GM19452 (cell line): ENCODE results near the gene RABGAP1.

Experiments
- ATAC-seq: cut with Tn5 transposase; IDR thresholded peaks from one replicate; pipeline ENCODE4 v1.9.1; 2021; ENCODE audit not compliant: unreplicated experiment

Gene RABGAP1

GRCh38 chr9:122944960-122945888, 4.4 kb downstream of the RABGAP1 start:
- no peak for ATAC-seq

GRCh38 chr9:122946461-122947005, 5.7 kb downstream of the RABGAP1 start:
- ATAC-seq = no peak

- ATAC-seq = no peak
These were observed 7.5 kb downstream of the RABGAP1 start for GRCh38 chr9:122948313-122948712.

GRCh38 chr9:122949696-122950095, 8.9 kb downstream of the RABGAP1 start:
- no peak for ATAC-seq

GRCh38 chr9:122950263-122950662, 9.4 kb downstream of the RABGAP1 start:
- no peak for ATAC-seq

GRCh38 chr9:122951056-122951455, 10.2 kb downstream of the RABGAP1 start:
- ATAC-seq = no peak

GRCh38 chr9:122954253-122954691, 13.5 kb downstream of the RABGAP1 start:
- no peak for ATAC-seq

- no peak for ATAC-seq
These were observed 15.1 kb downstream of the RABGAP1 start for GRCh38 chr9:122955961-122956360.

- ATAC-seq = no peak
These were observed 20.3 kb downstream of the RABGAP1 start for GRCh38 chr9:122961139-122961538.

- ATAC-seq = no peak
These were observed 34.4 kb downstream of the RABGAP1 start for GRCh38 chr9:122975196-122975595.

- ATAC-seq = no peak
These were observed 37.8 kb downstream of the RABGAP1 start for GRCh38 chr9:122978601-122979000.

GRCh38 chr9:122986010-122986409, 45.2 kb downstream of the RABGAP1 start:
- no peak for ATAC-seq

- ATAC-seq = no peak
These were observed 47.3 kb downstream of the RABGAP1 start for GRCh38 chr9:122988141-122988540.

- ATAC-seq = no peak
These were observed 48.3 kb downstream of the RABGAP1 start for GRCh38 chr9:122988920-122989621.

GRCh38 chr9:122991370-122991830, 50.6 kb downstream of the RABGAP1 start:
- ATAC-seq = no peak

- no peak for ATAC-seq
These were observed 55.8 kb downstream of the RABGAP1 start for GRCh38 chr9:122996586-122996985.

GRCh38 chr9:122998448-122998847, 57.6 kb downstream of the RABGAP1 start:
- ATAC-seq = no peak

GRCh38 chr9:123000371-123001068, 59.7 kb downstream of the RABGAP1 start:
- no peak for ATAC-seq

GRCh38 chr9:123002754-123003153, 61.9 kb downstream of the RABGAP1 start:
- ATAC-seq = no peak

- ATAC-seq = no peak
These were observed 62.6 kb downstream of the RABGAP1 start for GRCh38 chr9:123003466-123003865.

GRCh38 chr9:123005964-123006363, 65.1 kb downstream of the RABGAP1 start:
- ATAC-seq = no peak
